22Rv1 (cell line): ENCODE data around the gene TAS1R2.
"Not testable (repeated sequence)": the region's sequence is repeated elsewhere in the genome, so short reads cannot be mapped to it uniquely, and the experiment has no call there.

Source experiments
- H3K27ac ChIP-seq: fragments of 450-650 bp; 2 replicates; pipeline ENCODE4 v1.5.1; 2017
- CTCF ChIP-seq: fragments of 450-650 bp; IDR thresholded peaks from 2 replicates; pipeline ENCODE4 v1.5.1; 2017; ENCODE audit warnings: mild to moderate bottlenecking
- ZFX ChIP-seq: fragments of 450-650 bp; IDR thresholded peaks from 2 replicates; pipeline ENCODE4 v1.6.1; 2017; ENCODE audit warnings: antibody characterized with exemption, borderline replicate concordance

TAS1R2 gene

GRCh38 chr1:18901147-18901951 lies 41.9 kb upstream of the TAS1R2 start:
- H3K27ac ChIP-seq = no peak overlapping the region
- TF ChIP-seq ZFX = no peak
- TF ChIP-seq CTCF = no peak

GRCh38 chr1:18900303-18900841 lies 40.9 kb upstream of the TAS1R2 start:
- TF ChIP-seq CTCF (no peak), ZFX (no peak)
- H3K27ac ChIP-seq = no peak overlapping the region

GRCh38 chr1:18899363-18900049 lies 40.0 kb upstream of the TAS1R2 start:
- no peak overlapping the region for H3K27ac ChIP-seq
- TF ChIP-seq ZFX = no peak
- TF ChIP-seq CTCF = no peak

- H3K27ac ChIP-seq = no peak overlapping the region
- TF ChIP-seq ZFX = no peak
- no peak for TF ChIP-seq CTCF
These were observed 39.1 kb upstream of the TAS1R2 start for GRCh38 chr1:18898567-18898966.

- no peak overlapping the region for H3K27ac ChIP-seq
- TF ChIP-seq CTCF (no peak), ZFX (no peak)
These were observed 35.9 kb upstream of the TAS1R2 start for GRCh38 chr1:18895317-18895716.

GRCh38 chr1:18893120-18893519 lies 33.7 kb upstream of the TAS1R2 start:
- TF ChIP-seq ZFX = no peak
- no peak for TF ChIP-seq CTCF

GRCh38 chr1:18891858-18892257 lies 32.4 kb upstream of the TAS1R2 start:
- not testable (repeated sequence) for H3K27ac ChIP-seq

More at GRCh38 chr1:18893120-18893519, 33.7 kb upstream of the TAS1R2 start:
- H3K27ac ChIP-seq = no peak overlapping the region
